ENCODE results near the gene RIN3. TPM values are rescaled to one million over a fixed set of nuclear protein-coding genes. Genes with fewer than 3 reads are reported as not detected.

The RIN3 gene
- polyA plus RNA-seq, 4 donors, result 1.8 to 18.9 (median 12.1) TPM

GRCh38 chr14:92582706-92583452 lies 69.3 kb downstream of the RIN3 start:
- no peak for DNase-seq
- Histone ChIP-seq H3K36me3 (ENCODE audit: control insufficient read depth in 3 of 3, insufficient read depth in 2 of 3, low read depth in 1 of 3, low read length in 3 of 3) (peaks cover 0 to 30% (median 0%) of the 10 kb centered on the region in 3 donors), H3K4me3 (ENCODE audit: low read depth in 1 of 3, low read length in 3 of 3) (no peak overlapping the region), H3K27ac (ENCODE audit: low read depth in 1 of 3, low read length in 2 of 3) (peak overlapping the region in 1 of 3 donors; percentile 13), H3K9me3 (ENCODE audit: control insufficient read depth in 2 of 2, insufficient read depth in 1 of 2, low read depth in 1 of 2, low read length in 1 of 2) (peaks cover 0 to 4% of the 10 kb centered on the region in 2 donors), H3K27me3 (ENCODE audit: control insufficient read depth in 3 of 3, insufficient read depth in 3 of 3, low read length in 3 of 3) (no peaks in the 10 kb centered on the region), H3K4me1 (ENCODE audit: control insufficient read depth in 3 of 3, insufficient read depth in 2 of 3, low read depth in 1 of 3, low read length in 2 of 3) (peaks cover 0 to 4% (median 0%) of the 10 kb centered on the region in 3 donors)
- FAIRE-seq, result no peak
- 84 to 93% (median 84%) methylated on average over 12 of the region's 12 CpGs for WGBS, 3 donors

- Histone ChIP-seq H3K27ac (ENCODE audit: low read depth in 1 of 3, low read length in 2 of 3) (no peak overlapping the region), H3K9me3 (ENCODE audit: control insufficient read depth in 2 of 2, insufficient read depth in 1 of 2, low read depth in 1 of 2, low read length in 1 of 2) (peaks cover 0 to 4% of the 10 kb centered on the region in 2 donors), H3K4me3 (ENCODE audit: low read depth in 1 of 3, low read length in 3 of 3) (no peak overlapping the region), H3K36me3 (ENCODE audit: control insufficient read depth in 3 of 3, insufficient read depth in 2 of 3, low read depth in 1 of 3, low read length in 3 of 3) (peaks cover 0 to 26% (median 0%) of the 10 kb centered on the region in 3 donors), H3K27me3 (ENCODE audit: control insufficient read depth in 3 of 3, insufficient read depth in 3 of 3, low read length in 3 of 3) (no peaks in the 10 kb centered on the region), H3K4me1 (ENCODE audit: control insufficient read depth in 3 of 3, insufficient read depth in 2 of 3, low read depth in 1 of 3, low read length in 2 of 3) (peaks cover 0 to 4% (median 0%) of the 10 kb centered on the region in 3 donors)
- WGBS, 3 donors, result 96 to 98% (median 98%) methylated on average over 3 of the region's 3 CpGs
- FAIRE-seq (no peak), DNase-seq (no peak)
Measured at GRCh38 chr14:92584220-92584619, 70.6 kb downstream of the RIN3 start.

GRCh38 chr14:92584816-92585215 lies 71.2 kb downstream of the RIN3 start:
- DNase-seq (no peak), FAIRE-seq (no peak)
- peaks cover 0 to 26% (median 0%) of the 10 kb centered on the region in 3 donors for H3K36me3 ChIP-seq (ENCODE audit: control insufficient read depth in 3 of 3, insufficient read depth in 2 of 3, low read depth in 1 of 3, low read length in 3 of 3)
- H3K27me3 ChIP-seq (ENCODE audit: control insufficient read depth in 3 of 3, insufficient read depth in 3 of 3, low read length in 3 of 3), result no peaks in the 10 kb centered on the region
- WGBS, 3 donors, result 88 to 96% (median 95%) methylated on average over 6 of the region's 6 CpGs
- no peak overlapping the region for H3K27ac ChIP-seq (ENCODE audit: low read depth in 1 of 3, low read length in 2 of 3)
- H3K9me3 ChIP-seq (ENCODE audit: control insufficient read depth in 2 of 2, insufficient read depth in 1 of 2, low read depth in 1 of 2, low read length in 1 of 2), result peaks cover 0 to 4% of the 10 kb centered on the region in 2 donors
- H3K4me1 ChIP-seq (ENCODE audit: control insufficient read depth in 3 of 3, insufficient read depth in 2 of 3, low read depth in 1 of 3, low read length in 2 of 3), result peaks cover 0 to 4% (median 0%) of the 10 kb centered on the region in 3 donors
- no peak overlapping the region for H3K4me3 ChIP-seq (ENCODE audit: low read depth in 1 of 3, low read length in 3 of 3)

- Histone ChIP-seq H3K27ac (ENCODE audit: low read depth in 1 of 3, low read length in 2 of 3) (peak overlapping the region; percentile 35 to 84 (median 57)), H3K4me3 (ENCODE audit: low read depth in 1 of 3, low read length in 3 of 3) (no peak overlapping the region), H3K9me3 (ENCODE audit: control insufficient read depth in 2 of 2, insufficient read depth in 1 of 2, low read depth in 1 of 2, low read length in 1 of 2) (peaks cover 0 to 4% of the 10 kb centered on the region in 2 donors), H3K27me3 (ENCODE audit: control insufficient read depth in 3 of 3, insufficient read depth in 3 of 3, low read length in 3 of 3) (no peaks in the 10 kb centered on the region), H3K4me1 (ENCODE audit: control insufficient read depth in 3 of 3, insufficient read depth in 2 of 3, low read depth in 1 of 3, low read length in 2 of 3) (peaks cover 0 to 4% (median 0%) of the 10 kb centered on the region in 3 donors), H3K36me3 (ENCODE audit: control insufficient read depth in 3 of 3, insufficient read depth in 2 of 3, low read depth in 1 of 3, low read length in 3 of 3) (peaks cover 0 to 17% (median 0%) of the 10 kb centered on the region in 3 donors)
- 38 to 64% (median 56%) methylated on average over 9 of the region's 9 CpGs for WGBS, 3 donors
- no peak for FAIRE-seq
- peak in 1 of 2 donors; percentile 57 for DNase-seq
Measured at GRCh38 chr14:92585981-92586937, 72.7 kb downstream of the RIN3 start.

GRCh38 chr14:92586963-92587699 lies 73.5 kb downstream of the RIN3 start:
- DNase-seq (no peak), FAIRE-seq (no peak)
- Histone ChIP-seq H3K27ac (ENCODE audit: low read depth in 1 of 3, low read length in 2 of 3) (peak overlapping the region; percentile 35 to 84 (median 57)), H3K27me3 (ENCODE audit: control insufficient read depth in 3 of 3, insufficient read depth in 3 of 3, low read length in 3 of 3) (no peaks in the 10 kb centered on the region), H3K4me1 (ENCODE audit: control insufficient read depth in 3 of 3, insufficient read depth in 2 of 3, low read depth in 1 of 3, low read length in 2 of 3) (peaks cover 0 to 4% (median 0%) of the 10 kb centered on the region in 3 donors), H3K4me3 (ENCODE audit: low read depth in 1 of 3, low read length in 3 of 3) (no peak overlapping the region), H3K36me3 (ENCODE audit: control insufficient read depth in 3 of 3, insufficient read depth in 2 of 3, low read depth in 1 of 3, low read length in 3 of 3) (peaks cover 0 to 15% (median 0%) of the 10 kb centered on the region in 3 donors), H3K9me3 (ENCODE audit: control insufficient read depth in 2 of 2, insufficient read depth in 1 of 2, low read depth in 1 of 2, low read length in 1 of 2) (peaks cover 0 to 4% of the 10 kb centered on the region in 2 donors)
- WGBS, 3 donors, result 67 to 90% (median 78%) methylated on average over 7 of the region's 7 CpGs

GRCh38 chr14:92587700-92588085 lies 74.1 kb downstream of the RIN3 start:
- peaks cover 0 to 4% of the 10 kb centered on the region in 2 donors for H3K9me3 ChIP-seq (ENCODE audit: control insufficient read depth in 2 of 2, insufficient read depth in 1 of 2, low read depth in 1 of 2, low read length in 1 of 2)
- DNase-seq, result no peak
- H3K27ac ChIP-seq (ENCODE audit: low read depth in 1 of 3, low read length in 2 of 3), result peak overlapping the region in 1 of 3 donors; percentile 84
- H3K4me3 ChIP-seq (ENCODE audit: low read depth in 1 of 3, low read length in 3 of 3), result no peak overlapping the region
- peaks cover 0 to 13% (median 0%) of the 10 kb centered on the region in 3 donors for H3K36me3 ChIP-seq (ENCODE audit: control insufficient read depth in 3 of 3, insufficient read depth in 2 of 3, low read depth in 1 of 3, low read length in 3 of 3)
- FAIRE-seq, result no peak
- 90 to 98% (median 96%) methylated on average over 2 of the region's 2 CpGs for WGBS, 3 donors
- H3K4me1 ChIP-seq (ENCODE audit: control insufficient read depth in 3 of 3, insufficient read depth in 2 of 3, low read depth in 1 of 3, low read length in 2 of 3), result peaks cover 0 to 4% (median 0%) of the 10 kb centered on the region in 3 donors
- H3K27me3 ChIP-seq (ENCODE audit: control insufficient read depth in 3 of 3, insufficient read depth in 3 of 3, low read length in 3 of 3), result no peaks in the 10 kb centered on the region

GRCh38 chr14:92589213-92589852 lies 75.8 kb downstream of the RIN3 start:
- no peaks in the 10 kb centered on the region for H3K27me3 ChIP-seq (ENCODE audit: control insufficient read depth in 3 of 3, insufficient read depth in 3 of 3, low read length in 3 of 3)
- no peak overlapping the region for H3K4me3 ChIP-seq (ENCODE audit: low read depth in 1 of 3, low read length in 3 of 3)
- WGBS, 3 donors, result 70 to 78% (median 74%) methylated on average over 5 of the region's 5 CpGs
- no peak for FAIRE-seq
- H3K36me3 ChIP-seq (ENCODE audit: control insufficient read depth in 3 of 3, insufficient read depth in 2 of 3, low read depth in 1 of 3, low read length in 3 of 3), result peaks cover 0 to 4% (median 0%) of the 10 kb centered on the region in 3 donors
- H3K27ac ChIP-seq (ENCODE audit: low read depth in 1 of 3, low read length in 2 of 3), result no peak overlapping the region
- no peaks in the 10 kb centered on the region for H3K9me3 ChIP-seq (ENCODE audit: control insufficient read depth in 2 of 2, insufficient read depth in 1 of 2, low read depth in 1 of 2, low read length in 1 of 2)
- DNase-seq, result peak; percentile 41 to 71
- peaks cover 0 to 4% (median 0%) of the 10 kb centered on the region in 3 donors for H3K4me1 ChIP-seq (ENCODE audit: control insufficient read depth in 3 of 3, insufficient read depth in 2 of 3, low read depth in 1 of 3, low read length in 2 of 3)
